Endothelial cell of umbilical vein (primary cell): ENCODE results near the gene MACO1. TPM values are rescaled to one million over a fixed set of nuclear protein-coding genes. Genes with fewer than 3 reads are reported as not detected.

Source experiments
- BruUV-seq: library from RNA; stranded (reverse); fragments of 400-500 nt; replicated peaks from 2 replicates; lab custom pipeline; 2021; lab: Mats Ljungman, UMichigan
- CTCF ChIA-PET: fragments of 300-600, 350-600 bp; sonication (Branson Sonifier 250); formaldehyde crosslinking; loops from one replicate; lab custom pipeline; 2021; ENCODE audit warnings: antibody characterized with exemption, inconsistent platforms; lab: Charles Lee
- POLR2A ChIA-PET: fragments of 300-600, 350-600 bp; sonication (Branson Sonifier 250); formaldehyde crosslinking; loops from one replicate; lab custom pipeline; 2021; ENCODE audit warnings: antibody characterized with exemption, inconsistent platforms; lab: Charles Lee
- DNase-seq: peaks from one replicate; pipeline ENCODE4 v3.0.0-alpha.2; 2011; ENCODE audit warnings: low read depth, low spot score
- FAIRE-seq: peaks from 2 replicates; lab custom pipeline; 2011; peaks lifted over from hg19 to GRCh38; lab: Jason Lieb, UNC
- H2AFZ ChIP-seq: 2 replicates; pipeline ENCODE4 v1.6.0; 2012; ENCODE audit warnings: low read depth, low read length, control low read depth, inconsistent platforms
- H3K27ac ChIP-seq: 2 replicates; pipeline ENCODE4 v1.5.1; 2011; ENCODE audit warnings: low read depth, mild to moderate bottlenecking, control low read depth, low read length, moderate library complexity; ENCODE audit not compliant: insufficient read depth
- H3K27me3 ChIP-seq, 2 experiments: 2 replicates each; pipeline versions ENCODE4 v1.6.0 to v1.6.1; 2011; ENCODE audit warnings: low read length in 2 of 2, mixed read lengths in 1 of 2; ENCODE audit not compliant: control insufficient read depth in 2 of 2, insufficient read depth in 2 of 2
- H3K36me3 ChIP-seq, 2 experiments: 2 replicates in 1 of 2; 3 replicates in 1 of 2; pipeline ENCODE4 v1.5.1; 2011; ENCODE audit warnings: low read length in 2 of 2, mild to moderate bottlenecking in 1 of 2, moderate library complexity in 1 of 2; ENCODE audit not compliant: control insufficient read depth in 2 of 2, insufficient read depth in 2 of 2; ENCODE audit errors: extremely low read depth in 1 of 2
- H3K4me1 ChIP-seq: 3 replicates; pipeline ENCODE4 v1.5.1; 2011; ENCODE audit warnings: mild to moderate bottlenecking, low read length; ENCODE audit not compliant: control insufficient read depth, insufficient read depth; ENCODE audit errors: extremely low read depth
- H3K4me2 ChIP-seq: 2 replicates; pipeline ENCODE4 v1.6.1; 2011; ENCODE audit warnings: low read length, control low read depth, mixed read lengths; ENCODE audit not compliant: insufficient read depth
- H3K4me3 ChIP-seq, 3 experiments: fragments of 200-600 bp in 1 of 3; sonication (generic), shearing (Covaris generic) in 1 of 3; replicated peaks in 1 of 3; 2 replicates each; pipeline ENCODE4 v1.5.1; 2011 to 2016; ENCODE audit warnings: control low read depth in 3 of 3, low read length in 3 of 3, mild to moderate bottlenecking in 2 of 3, inconsistent platforms in 1 of 3, low read depth in 1 of 3, moderate library complexity in 1 of 3; ENCODE audit not compliant: insufficient read depth in 1 of 3
- H3K79me2 ChIP-seq: 2 replicates; pipeline ENCODE4 v1.6.0; 2012; ENCODE audit warnings: low read length, inconsistent platforms; ENCODE audit not compliant: control insufficient read depth, insufficient read depth
- H3K9ac ChIP-seq: replicated peaks from 2 replicates; pipeline ENCODE3; 2011; ENCODE audit warnings: low read length, control low read depth; ENCODE audit not compliant: insufficient read depth; ENCODE audit errors: extremely low read depth
- H3K9me1 ChIP-seq: replicated peaks from 3 replicates; pipeline ENCODE4 v1.6.0; 2011; ENCODE audit warnings: mild to moderate bottlenecking, low read length; ENCODE audit not compliant: control insufficient read depth, insufficient read depth; ENCODE audit errors: extremely low read depth
- H3K9me3 ChIP-seq: replicated peaks from 2 replicates; pipeline ENCODE4 v1.5.1; 2012; ENCODE audit warnings: low read length, inconsistent platforms; ENCODE audit not compliant: control insufficient read depth, insufficient read depth
- H4K20me1 ChIP-seq: replicated peaks from 2 replicates; pipeline ENCODE3; 2011; ENCODE audit warnings: mild to moderate bottlenecking, low read length; ENCODE audit not compliant: control insufficient read depth, insufficient read depth; ENCODE audit errors: extremely low read depth
- CTCF ChIP-seq, 2 donors: IDR thresholded peaks; 1 replicate in 1 of 2; 2 replicates in 1 of 2; pipeline ENCODE4 v1.5.1; 2011; ENCODE audit warnings: low read length in 2 of 2, mild to moderate bottlenecking in 2 of 2, moderate library complexity in 2 of 2, control low read depth in 1 of 2, inconsistent platforms in 1 of 2, low read depth in 1 of 2; ENCODE audit not compliant: insufficient read depth in 1 of 2; ENCODE audit errors: extremely low read depth in 1 of 2
- FOS ChIP-seq: IDR thresholded peaks from 2 replicates; pipeline ENCODE4 v1.6.1; 2011; ENCODE audit warnings: mild to moderate bottlenecking, low read length, moderate library complexity, borderline replicate concordance; ENCODE audit not compliant: insufficient read depth
- GATA2 ChIP-seq: IDR thresholded peaks from 2 replicates; pipeline ENCODE4 v1.7.0; 2011; ENCODE audit warnings: low read depth, mild to moderate bottlenecking, moderate library complexity, mixed read lengths, low read length; ENCODE audit not compliant: insufficient read length, insufficient read depth
- MAX ChIP-seq: IDR thresholded peaks from 2 replicates; pipeline ENCODE4 v1.6.1; 2011; ENCODE audit not compliant: insufficient read depth, insufficient read length
- MYC ChIP-seq: IDR thresholded peaks from one replicate; pipeline ENCODE4 v1.6.1; 2011; ENCODE audit warnings: mild to moderate bottlenecking, low read depth, low read length
- POLR2A ChIP-seq: IDR thresholded peaks from 2 replicates; pipeline ENCODE4 v1.6.1; 2012; ENCODE audit warnings: low read depth, mild to moderate bottlenecking, control low read depth, low read length
- dilution Hi-C: fragments of 300-500 bp; cut with MboI; formaldehyde crosslinking; loops from one replicate; pipeline ENCODE4 v1.15.0; 2019; ENCODE audit warnings: low sequenced_read_pairs; ENCODE audit not compliant: extremely low pct_ligation_motif_present
- intact Hi-C: fragments of 100-400 bp; cut with micrococcal nuclease; formaldehyde crosslinking; loops from one replicate; pipeline ENCODE4 v1.10.0; 2022
- polyA plus RNA-seq, 4 experiments: library from polyadenylated mRNA; depleted of rRNA in 3 of 4; stranded (reverse) in 3 of 4; unstranded in 1 of 4; fragments of >200 nt; gene quantifications; 2 replicates each; pipeline versions ENCODE4 v1.2.1 to v1.2.3, GENCODE V29; 2011 to 2012; ENCODE audit warnings: missing spikeins in 1 of 4
- total RNA-seq: library from RNA; stranded (reverse); gene quantifications from 2 replicates; pipeline ENCODE4 v1.2.3, GENCODE V29; 2021

MACO1 gene
- total and polyA plus RNA-seq, 2 donors (not counting 3 experiments of a cell fraction or from before 2014, with no cell fraction given) = 7.7 to 24.4 TPM

- Histone ChIP-seq H3K79me2 (no peaks in the 10 kb centered on the region), H3K4me3 (no peak overlapping the region), H3K27me3 (no peaks in the 10 kb centered on the region), H3K4me1 (peaks cover 11% of the 10 kb centered on the region), H2AFZ (no peak overlapping the region), H3K27ac (no peak overlapping the region), H3K4me2 (no peak overlapping the region), H3K9me3 (no peaks in the 10 kb centered on the region), H4K20me1 (no peaks in the 10 kb centered on the region), H3K9ac (no peak overlapping the region), H3K36me3 (no peaks in the 10 kb centered on the region), H3K9me1 (no peaks in the 10 kb centered on the region)
- no TSS peak for BruUV-seq
- FAIRE-seq (no peak), DNase-seq (no peak)
- dilution Hi-C loops (no loop called here), intact Hi-C loops (no loop called here)
- POLR2A ChIA-PET = interaction anchor here (0.6 kb wide), 1 partner anchor 820 kb away, joined by 3 read pairs; no protein-coding TSS in a partner anchor
- TF ChIP-seq MAX = no peak
- no peak for TF ChIP-seq FOS
- TF ChIP-seq MYC = no peak
- no peak for TF ChIP-seq CTCF (IDR thresholded peaks at IDR 0.05; ENCODE audit: extremely low read depth in 1 of 2, insufficient read depth in 1 of 2, low read depth in 1 of 2, low read length in 2 of 2)
- TF ChIP-seq POLR2A = no peak
- TF ChIP-seq GATA2 = no peak
- CTCF ChIA-PET = interaction anchor here (0.6 to 1.5 kb wide), 2 partner anchors 10 to 389 kb away, joined by 3 to 4 read pairs; partner anchors contain the start of gene LDLRAP1
Measured at GRCh38 chr1:25533775-25534409, 103.2 kb downstream of the MACO1 start.
